ENCODE data around the gene CHAF1A. TPM values are rescaled to one million over a fixed set of nuclear protein-coding genes. Genes with fewer than 3 reads are reported as not detected.

The CHAF1A gene
- total RNA-seq, 1 donor from 2014 or later = 48.2 TPM

DNA sequence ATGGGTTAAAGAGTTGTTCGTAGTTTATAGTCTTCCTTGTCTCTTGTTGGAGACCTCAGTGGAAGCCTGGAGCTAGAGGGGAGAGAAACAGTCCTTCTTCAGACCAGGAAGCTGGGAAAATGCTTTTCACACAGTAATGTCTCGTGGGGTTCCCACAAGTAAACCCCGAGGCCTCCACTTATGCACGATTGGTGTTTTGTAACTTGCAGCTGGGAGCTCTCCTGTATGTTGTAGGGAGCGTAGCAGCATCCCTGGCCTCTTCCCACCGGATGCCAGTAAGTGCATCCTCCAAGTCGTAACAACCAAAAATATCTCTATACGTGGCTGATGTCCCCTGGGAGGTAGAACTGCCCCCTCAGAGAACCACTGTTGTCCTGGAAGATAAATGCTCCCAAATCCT lies 3.5 kb downstream of the CHAF1A start:
- H3K4me3 Mint-ChIP-seq (ENCODE audit: low read depth) = no peak overlapping the region

DNA sequence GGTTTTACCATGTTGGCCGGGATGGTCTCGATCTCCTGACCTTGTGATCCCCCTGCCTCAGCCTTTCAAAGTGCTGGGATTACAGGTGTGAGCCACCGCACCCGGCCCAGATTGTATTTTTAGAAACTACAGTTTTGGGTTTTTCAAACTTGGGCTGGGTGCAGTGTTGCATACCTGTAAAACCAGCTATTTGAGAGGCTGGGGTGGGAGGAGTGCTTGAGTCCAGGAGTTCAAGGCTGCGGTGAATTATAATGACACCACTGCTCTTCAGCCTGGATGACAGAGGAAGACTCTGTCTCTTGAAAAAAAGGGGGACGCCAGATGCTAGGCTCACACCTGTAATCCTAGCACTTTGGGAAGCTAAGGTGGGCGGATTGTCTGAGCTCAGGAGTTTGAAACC lies 4.2 kb downstream of the CHAF1A start:
- Mint-ChIP-seq H3K36me3 (ENCODE audit: insufficient read depth) (peaks cover 4% of the 10 kb centered on the region), H3K27me3 (no peaks in the 10 kb centered on the region), H3K9me3 (ENCODE audit: low read depth) (no peaks in the 10 kb centered on the region), H3K4me3 (ENCODE audit: low read depth) (no peak overlapping the region), H3K27ac (no peak overlapping the region), H3K4me1 (ENCODE audit: low read depth) (peaks cover 14% of the 10 kb centered on the region)
- TF ChIP-seq, protein P1, sequence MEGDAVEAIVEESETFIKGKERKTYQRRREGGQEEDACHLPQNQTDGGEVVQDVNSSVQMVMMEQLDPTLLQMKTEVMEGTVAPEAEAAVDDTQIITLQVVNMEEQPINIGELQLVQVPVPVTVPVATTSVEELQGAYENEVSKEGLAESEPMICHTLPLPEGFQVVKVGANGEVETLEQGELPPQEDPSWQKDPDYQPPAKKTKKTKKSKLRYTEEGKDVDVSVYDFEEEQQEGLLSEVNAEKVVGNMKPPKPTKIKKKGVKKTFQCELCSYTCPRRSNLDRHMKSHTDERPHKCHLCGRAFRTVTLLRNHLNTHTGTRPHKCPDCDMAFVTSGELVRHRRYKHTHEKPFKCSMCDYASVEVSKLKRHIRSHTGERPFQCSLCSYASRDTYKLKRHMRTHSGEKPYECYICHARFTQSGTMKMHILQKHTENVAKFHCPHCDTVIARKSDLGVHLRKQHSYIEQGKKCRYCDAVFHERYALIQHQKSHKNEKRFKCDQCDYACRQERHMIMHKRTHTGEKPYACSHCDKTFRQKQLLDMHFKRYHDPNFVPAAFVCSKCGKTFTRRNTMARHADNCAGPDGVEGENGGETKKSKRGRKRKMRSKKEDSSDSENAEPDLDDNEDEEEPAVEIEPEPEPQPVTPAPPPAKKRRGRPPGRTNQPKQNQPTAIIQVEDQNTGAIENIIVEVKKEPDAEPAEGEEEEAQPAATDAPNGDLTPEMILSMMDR (IDR thresholded peaks at IDR 0.05; ENCODE audit: unreplicated experiment) = no peak
- DNase-seq (ENCODE audit: low spot score, unreplicated experiment) = no peak

More for the DNA sequence above, 3.5 kb downstream of the CHAF1A start:
- Mint-ChIP-seq H3K4me1 (ENCODE audit: low read depth) (peaks cover 19% of the 10 kb centered on the region), H3K27me3 (no peaks in the 10 kb centered on the region), H3K36me3 (ENCODE audit: insufficient read depth) (peaks cover 4% of the 10 kb centered on the region), H3K27ac (no peak overlapping the region), H3K9me3 (ENCODE audit: low read depth) (no peaks in the 10 kb centered on the region)
- no peak for DNase-seq (ENCODE audit: low spot score, unreplicated experiment)
- TF ChIP-seq, protein P1 (IDR thresholded peaks at IDR 0.05; ENCODE audit: unreplicated experiment) = no peak

DNA sequence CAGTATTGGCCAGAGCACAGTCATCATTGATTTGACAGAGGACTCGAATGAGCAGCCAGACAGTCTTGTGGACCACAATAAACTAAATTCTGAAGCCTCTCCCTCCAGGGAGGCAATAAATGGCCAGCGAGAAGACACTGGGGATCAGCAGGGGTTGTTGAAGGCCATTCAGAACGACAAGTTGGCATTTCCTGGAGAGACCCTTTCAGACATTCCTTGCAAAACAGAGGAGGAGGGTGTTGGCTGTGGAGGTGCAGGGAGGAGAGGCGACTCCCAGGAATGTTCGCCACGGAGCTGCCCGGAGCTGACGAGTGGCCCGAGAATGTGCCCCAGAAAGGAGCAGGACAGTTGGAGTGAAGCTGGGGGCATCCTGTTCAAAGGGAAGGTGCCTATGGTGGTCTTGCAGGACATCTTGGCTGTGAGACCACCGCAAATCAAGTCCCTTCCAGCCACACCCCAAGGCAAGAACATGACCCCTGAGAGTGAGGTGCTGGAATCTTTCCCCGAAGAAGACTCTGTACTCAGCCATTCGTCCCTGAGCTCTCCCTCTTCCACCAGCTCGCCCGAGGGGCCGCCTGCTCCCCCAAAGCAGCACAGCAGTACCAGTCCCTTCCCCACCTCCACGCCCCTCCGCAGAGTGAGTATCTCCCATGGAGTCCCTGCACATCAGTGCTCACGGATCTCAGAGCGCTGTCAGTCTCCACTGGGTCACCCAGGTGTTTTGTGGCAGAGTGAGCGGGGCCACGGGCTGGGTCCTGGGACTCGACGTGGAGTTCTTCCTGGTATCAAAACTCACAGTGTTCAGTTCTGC lies 6.9 kb downstream of the CHAF1A start:
- peaks cover 6% of the 10 kb centered on the region for H3K36me3 Mint-ChIP-seq (ENCODE audit: insufficient read depth)
- no peak overlapping the region for H3K4me3 Mint-ChIP-seq (ENCODE audit: low read depth)
- peaks cover 2% of the 10 kb centered on the region for H3K4me1 Mint-ChIP-seq (ENCODE audit: low read depth)
- H3K27me3 Mint-ChIP-seq = no peaks in the 10 kb centered on the region
- H3K27ac Mint-ChIP-seq = no peak overlapping the region
- H3K9me3 Mint-ChIP-seq (ENCODE audit: low read depth) = no peaks in the 10 kb centered on the region
- DNase-seq (ENCODE audit: low spot score, unreplicated experiment) = no peak
- TF ChIP-seq, protein P1 (IDR thresholded peaks at IDR 0.05; ENCODE audit: unreplicated experiment) = no peak

DNA sequence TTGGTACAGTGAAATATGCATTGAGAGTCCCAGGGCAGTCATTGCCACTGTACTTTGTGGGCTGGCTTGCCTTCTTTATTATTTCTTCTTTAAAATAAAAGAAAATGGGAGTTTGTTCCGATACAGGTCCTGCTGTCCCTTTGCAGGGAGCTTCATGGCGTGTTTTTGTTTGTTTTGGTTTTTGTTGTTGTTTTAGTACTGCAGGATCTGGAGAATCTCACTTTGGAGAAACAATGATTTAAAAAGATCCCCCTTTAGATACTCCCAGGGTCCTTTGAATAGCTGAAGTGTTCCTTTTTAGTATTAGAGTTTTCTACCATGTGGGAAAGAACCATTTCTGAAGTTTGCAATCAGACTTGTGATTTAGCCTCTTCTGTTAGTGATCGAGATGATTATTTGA lies 11.1 kb downstream of the CHAF1A start:
- Mint-ChIP-seq H3K4me3 (ENCODE audit: low read depth) (no peak overlapping the region), H3K4me1 (ENCODE audit: low read depth) (peaks cover 4% of the 10 kb centered on the region), H3K36me3 (ENCODE audit: insufficient read depth) (peaks cover 6% of the 10 kb centered on the region)

DNA sequence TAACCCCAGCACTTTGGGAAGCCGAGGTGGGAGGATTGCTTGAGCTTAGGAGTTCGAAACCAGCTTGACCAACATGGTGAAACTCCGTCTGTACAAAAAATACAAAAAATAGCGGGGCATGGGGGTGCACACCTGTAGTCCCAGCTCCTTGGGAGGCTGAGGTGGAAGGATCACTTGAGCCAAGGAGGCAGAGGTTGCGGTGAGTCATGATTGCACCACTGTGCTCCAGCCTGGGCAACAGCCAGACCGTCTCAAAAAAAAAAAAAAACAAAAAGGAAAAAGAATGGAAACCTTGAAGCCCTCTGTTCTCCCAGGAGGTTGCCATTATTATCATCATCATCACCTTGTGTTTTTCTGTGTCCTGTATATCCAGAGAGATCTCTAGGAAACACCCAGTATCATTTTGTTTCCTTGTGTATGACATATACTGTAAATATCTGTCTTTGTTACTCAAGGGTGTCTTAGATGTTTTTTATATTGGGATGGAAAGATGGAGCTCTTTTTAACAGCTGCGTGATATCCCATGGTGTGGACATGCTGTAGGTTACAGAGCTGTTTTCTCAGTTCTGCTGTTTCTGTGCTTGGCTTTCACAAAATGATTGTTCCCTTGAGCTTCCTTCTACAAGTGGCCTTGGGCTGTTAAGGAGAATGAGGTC lies 11.8 kb downstream of the CHAF1A start:
- peaks cover 4% of the 10 kb centered on the region for H3K4me1 Mint-ChIP-seq (ENCODE audit: low read depth)
- TF ChIP-seq, protein P1 (IDR thresholded peaks at IDR 0.05; ENCODE audit: unreplicated experiment) = no peak
- peaks cover 2% of the 10 kb centered on the region for H3K36me3 Mint-ChIP-seq (ENCODE audit: insufficient read depth)
- H3K27ac Mint-ChIP-seq = no peak overlapping the region
- no peak for DNase-seq (ENCODE audit: low spot score, unreplicated experiment)
- H3K9me3 Mint-ChIP-seq (ENCODE audit: low read depth) = no peaks in the 10 kb centered on the region
- H3K4me3 Mint-ChIP-seq (ENCODE audit: low read depth) = no peak overlapping the region
- no peaks in the 10 kb centered on the region for H3K27me3 Mint-ChIP-seq

More for the DNA sequence above, 11.1 kb downstream of the CHAF1A start:
- Mint-ChIP-seq H3K27me3 (no peaks in the 10 kb centered on the region), H3K27ac (no peak overlapping the region), H3K9me3 (ENCODE audit: low read depth) (no peaks in the 10 kb centered on the region)
- TF ChIP-seq, protein P1 (IDR thresholded peaks at IDR 0.05; ENCODE audit: unreplicated experiment) = no peak
- no peak for DNase-seq (ENCODE audit: low spot score, unreplicated experiment)

Measured in progenitor cell of endocrine pancreas (in vitro differentiated cells).